Endothelial cell of umbilical vein (primary cell): ENCODE results near the gene CLEC16A. TPM values are rescaled to one million over a fixed set of nuclear protein-coding genes. Genes with fewer than 3 reads are reported as not detected.

Experiments
- BruUV-seq: library from RNA; stranded (reverse); fragments of 400-500 nt; replicated peaks from 2 replicates; lab custom pipeline; 2021; lab: Mats Ljungman, UMichigan
- CTCF ChIA-PET: fragments of 300-600, 350-600 bp; sonication (Branson Sonifier 250); formaldehyde crosslinking; loops from one replicate; lab custom pipeline; 2021; ENCODE audit warnings: antibody characterized with exemption, inconsistent platforms; lab: Charles Lee
- POLR2A ChIA-PET: fragments of 300-600, 350-600 bp; sonication (Branson Sonifier 250); formaldehyde crosslinking; loops from one replicate; lab custom pipeline; 2021; ENCODE audit warnings: antibody characterized with exemption, inconsistent platforms; lab: Charles Lee
- DNase-seq: peaks from one replicate; pipeline ENCODE4 v3.0.0-alpha.2; 2011; ENCODE audit warnings: low read depth, low spot score
- FAIRE-seq: peaks from 2 replicates; lab custom pipeline; 2011; peaks lifted over from hg19 to GRCh38; lab: Jason Lieb, UNC
- H2AFZ ChIP-seq: 2 replicates; pipeline ENCODE4 v1.6.0; 2012; ENCODE audit warnings: low read depth, low read length, control low read depth, inconsistent platforms
- H3K27ac ChIP-seq: 2 replicates; pipeline ENCODE4 v1.5.1; 2011; ENCODE audit warnings: low read depth, mild to moderate bottlenecking, control low read depth, low read length, moderate library complexity; ENCODE audit not compliant: insufficient read depth
- H3K27me3 ChIP-seq, 2 experiments: 2 replicates each; pipeline versions ENCODE4 v1.6.0 to v1.6.1; 2011; ENCODE audit warnings: low read length in 2 of 2, mixed read lengths in 1 of 2; ENCODE audit not compliant: control insufficient read depth in 2 of 2, insufficient read depth in 2 of 2
- H3K36me3 ChIP-seq, 2 experiments: 2 replicates in 1 of 2; 3 replicates in 1 of 2; pipeline ENCODE4 v1.5.1; 2011; ENCODE audit warnings: low read length in 2 of 2, mild to moderate bottlenecking in 1 of 2, moderate library complexity in 1 of 2; ENCODE audit not compliant: control insufficient read depth in 2 of 2, insufficient read depth in 2 of 2; ENCODE audit errors: extremely low read depth in 1 of 2
- H3K4me1 ChIP-seq: 3 replicates; pipeline ENCODE4 v1.5.1; 2011; ENCODE audit warnings: mild to moderate bottlenecking, low read length; ENCODE audit not compliant: control insufficient read depth, insufficient read depth; ENCODE audit errors: extremely low read depth
- H3K4me2 ChIP-seq: 2 replicates; pipeline ENCODE4 v1.6.1; 2011; ENCODE audit warnings: low read length, control low read depth, mixed read lengths; ENCODE audit not compliant: insufficient read depth
- H3K4me3 ChIP-seq, 3 experiments: fragments of 200-600 bp in 1 of 3; sonication (generic), shearing (Covaris generic) in 1 of 3; replicated peaks in 1 of 3; 2 replicates each; pipeline ENCODE4 v1.5.1; 2011 to 2016; ENCODE audit warnings: control low read depth in 3 of 3, low read length in 3 of 3, mild to moderate bottlenecking in 2 of 3, inconsistent platforms in 1 of 3, low read depth in 1 of 3, moderate library complexity in 1 of 3; ENCODE audit not compliant: insufficient read depth in 1 of 3
- H3K79me2 ChIP-seq: 2 replicates; pipeline ENCODE4 v1.6.0; 2012; ENCODE audit warnings: low read length, inconsistent platforms; ENCODE audit not compliant: control insufficient read depth, insufficient read depth
- H3K9ac ChIP-seq: replicated peaks from 2 replicates; pipeline ENCODE3; 2011; ENCODE audit warnings: low read length, control low read depth; ENCODE audit not compliant: insufficient read depth; ENCODE audit errors: extremely low read depth
- H3K9me1 ChIP-seq: replicated peaks from 3 replicates; pipeline ENCODE4 v1.6.0; 2011; ENCODE audit warnings: mild to moderate bottlenecking, low read length; ENCODE audit not compliant: control insufficient read depth, insufficient read depth; ENCODE audit errors: extremely low read depth
- H3K9me3 ChIP-seq: replicated peaks from 2 replicates; pipeline ENCODE4 v1.5.1; 2012; ENCODE audit warnings: low read length, inconsistent platforms; ENCODE audit not compliant: control insufficient read depth, insufficient read depth
- H4K20me1 ChIP-seq: replicated peaks from 2 replicates; pipeline ENCODE3; 2011; ENCODE audit warnings: mild to moderate bottlenecking, low read length; ENCODE audit not compliant: control insufficient read depth, insufficient read depth; ENCODE audit errors: extremely low read depth
- EZH2 ChIP-seq: IDR thresholded peaks from 2 replicates; pipeline ENCODE4 v1.6.1; 2012; ENCODE audit warnings: borderline replicate concordance, low read depth, mild to moderate bottlenecking, moderate library complexity, low read length, inconsistent platforms; ENCODE audit not compliant: severe bottlenecking
- FOS ChIP-seq: IDR thresholded peaks from 2 replicates; pipeline ENCODE4 v1.6.1; 2011; ENCODE audit warnings: mild to moderate bottlenecking, low read length, moderate library complexity, borderline replicate concordance; ENCODE audit not compliant: insufficient read depth
- GATA2 ChIP-seq: IDR thresholded peaks from 2 replicates; pipeline ENCODE4 v1.7.0; 2011; ENCODE audit warnings: low read depth, mild to moderate bottlenecking, moderate library complexity, mixed read lengths, low read length; ENCODE audit not compliant: insufficient read length, insufficient read depth
- JUN ChIP-seq: IDR thresholded peaks from 2 replicates; pipeline ENCODE4 v1.6.1; 2011; ENCODE audit warnings: borderline replicate concordance, low read depth; ENCODE audit not compliant: insufficient read length, insufficient read depth
- MYC ChIP-seq: IDR thresholded peaks from one replicate; pipeline ENCODE4 v1.6.1; 2011; ENCODE audit warnings: mild to moderate bottlenecking, low read depth, low read length
- POLR2A ChIP-seq: IDR thresholded peaks from 2 replicates; pipeline ENCODE4 v1.6.1; 2012; ENCODE audit warnings: low read depth, mild to moderate bottlenecking, control low read depth, low read length
- POLR2AphosphoS5 ChIP-seq: IDR thresholded peaks from 2 replicates; pipeline ENCODE4 v1.6.1; 2012; ENCODE audit warnings: low read depth, mild to moderate bottlenecking, control low read depth, low read length, moderate library complexity; ENCODE audit not compliant: insufficient read depth
- dilution Hi-C: fragments of 300-500 bp; cut with MboI; formaldehyde crosslinking; loops from one replicate; pipeline ENCODE4 v1.15.0; 2019; ENCODE audit warnings: low sequenced_read_pairs; ENCODE audit not compliant: extremely low pct_ligation_motif_present
- intact Hi-C: fragments of 100-400 bp; cut with micrococcal nuclease; formaldehyde crosslinking; loops from one replicate; pipeline ENCODE4 v1.10.0; 2022
- polyA plus RNA-seq, 4 experiments: library from polyadenylated mRNA; depleted of rRNA in 3 of 4; stranded (reverse) in 3 of 4; unstranded in 1 of 4; fragments of >200 nt; gene quantifications; 2 replicates each; pipeline versions ENCODE4 v1.2.1 to v1.2.3, GENCODE V29; 2011 to 2012; ENCODE audit warnings: missing spikeins in 1 of 4
- total RNA-seq: library from RNA; stranded (reverse); gene quantifications from 2 replicates; pipeline ENCODE4 v1.2.3, GENCODE V29; 2021
- TF ChIP-seq, protein P1 (sequence below): IDR thresholded peaks from 2 replicates; pipeline ENCODE4 v1.6.1; 2011; ENCODE audit not compliant: insufficient read depth, insufficient read length
- TF ChIP-seq, protein P2 (sequence below), 2 donors: IDR thresholded peaks; 1 replicate in 1 of 2; 2 replicates in 1 of 2; pipeline ENCODE4 v1.5.1; 2011; ENCODE audit warnings: low read length in 2 of 2, mild to moderate bottlenecking in 2 of 2, moderate library complexity in 2 of 2, control low read depth in 1 of 2, inconsistent platforms in 1 of 2, low read depth in 1 of 2; ENCODE audit not compliant: insufficient read depth in 1 of 2; ENCODE audit errors: extremely low read depth in 1 of 2

CLEC16A gene
- total and polyA plus RNA-seq, 2 donors (not counting 3 experiments of a cell fraction or from before 2014, with no cell fraction given), result 11.4 to 23.3 TPM

DNA sequence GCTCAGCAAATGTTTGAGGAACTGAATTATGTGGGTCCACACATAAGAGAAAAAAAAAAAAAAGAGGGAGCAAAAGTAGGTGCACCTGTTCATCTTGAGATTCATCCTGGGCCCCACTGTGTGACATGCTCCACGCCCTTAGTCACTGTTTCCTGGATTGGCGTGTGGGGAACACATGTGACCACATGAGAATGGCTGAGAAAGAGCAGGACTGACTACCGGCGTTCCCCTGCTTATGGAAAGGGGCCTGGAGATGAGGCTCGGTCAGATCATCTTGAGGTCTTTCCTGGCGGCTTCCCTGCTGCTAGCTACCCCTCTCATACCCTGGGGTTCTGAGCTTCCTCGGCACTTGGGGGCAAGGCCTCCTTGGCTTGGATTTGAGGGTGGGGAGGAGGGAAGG, 6.0 kb upstream of the CLEC16A start:
- Histone ChIP-seq H3K79me2 (peaks cover 57% of the 10 kb centered on the region), H3K4me1 (peaks cover 49% of the 10 kb centered on the region), H3K27ac (no peak overlapping the region), H4K20me1 (peaks cover 2% of the 10 kb centered on the region), H3K27me3 (no peaks in the 10 kb centered on the region), H3K9me1 (no peaks in the 10 kb centered on the region), H3K4me2 (peak overlapping the region; percentile 66), H2AFZ (no peak overlapping the region), H3K36me3 (peaks cover 0 to 4% of the 10 kb centered on the region in 2 experiments), H3K4me3 (no peak overlapping the region), H3K9me3 (no peaks in the 10 kb centered on the region), H3K9ac (no peak overlapping the region)
- POLR2A ChIA-PET, result no interaction called here
- FAIRE-seq (no peak), DNase-seq (no peak)
- TF ChIP-seq GATA2 (no peak), FOS (no peak), POLR2A (no peak), JUN (no peak), POLR2AphosphoS5 (no peak), MYC (no peak), EZH2 (no peak)
- TF ChIP-seq, protein P1, sequence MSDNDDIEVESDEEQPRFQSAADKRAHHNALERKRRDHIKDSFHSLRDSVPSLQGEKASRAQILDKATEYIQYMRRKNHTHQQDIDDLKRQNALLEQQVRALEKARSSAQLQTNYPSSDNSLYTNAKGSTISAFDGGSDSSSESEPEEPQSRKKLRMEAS, result no peak
- TF ChIP-seq, protein P2, sequence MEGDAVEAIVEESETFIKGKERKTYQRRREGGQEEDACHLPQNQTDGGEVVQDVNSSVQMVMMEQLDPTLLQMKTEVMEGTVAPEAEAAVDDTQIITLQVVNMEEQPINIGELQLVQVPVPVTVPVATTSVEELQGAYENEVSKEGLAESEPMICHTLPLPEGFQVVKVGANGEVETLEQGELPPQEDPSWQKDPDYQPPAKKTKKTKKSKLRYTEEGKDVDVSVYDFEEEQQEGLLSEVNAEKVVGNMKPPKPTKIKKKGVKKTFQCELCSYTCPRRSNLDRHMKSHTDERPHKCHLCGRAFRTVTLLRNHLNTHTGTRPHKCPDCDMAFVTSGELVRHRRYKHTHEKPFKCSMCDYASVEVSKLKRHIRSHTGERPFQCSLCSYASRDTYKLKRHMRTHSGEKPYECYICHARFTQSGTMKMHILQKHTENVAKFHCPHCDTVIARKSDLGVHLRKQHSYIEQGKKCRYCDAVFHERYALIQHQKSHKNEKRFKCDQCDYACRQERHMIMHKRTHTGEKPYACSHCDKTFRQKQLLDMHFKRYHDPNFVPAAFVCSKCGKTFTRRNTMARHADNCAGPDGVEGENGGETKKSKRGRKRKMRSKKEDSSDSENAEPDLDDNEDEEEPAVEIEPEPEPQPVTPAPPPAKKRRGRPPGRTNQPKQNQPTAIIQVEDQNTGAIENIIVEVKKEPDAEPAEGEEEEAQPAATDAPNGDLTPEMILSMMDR (IDR thresholded peaks at IDR 0.05; ENCODE audit: extremely low read depth in 1 of 2, insufficient read depth in 1 of 2, low read depth in 1 of 2, low read length in 2 of 2), result no peak
- no TSS peak for BruUV-seq
- dilution Hi-C loops (no loop called here), intact Hi-C loops (no loop called here)
- CTCF ChIA-PET, result no interaction called here
